DOHH2 (cell line): ENCODE results near the gene TNS4.

Experiments used
- H3F3A ChIP-seq: fragments of 200-600 bp; sonication (generic), shearing (Covaris generic); 2 replicates; pipeline ENCODE4 v1.6.0; 2016; ENCODE audit warnings: antibody characterized with exemption, mild to moderate bottlenecking; ENCODE audit not compliant: control insufficient read depth, insufficient read depth
- H3K27ac ChIP-seq: fragments of 200-600 bp; sonication (generic); 2 replicates; pipeline ENCODE4 v1.5.1; 2014; ENCODE audit warnings: low read depth, mild to moderate bottlenecking, low read length, moderate library complexity
- H3K27me3 ChIP-seq: fragments of 200-600 bp; sonication (generic); 2 replicates; pipeline ENCODE4 v1.6.1; 2014; ENCODE audit warnings: mild to moderate bottlenecking, low read length, mixed read lengths; ENCODE audit not compliant: control insufficient read depth
- H3K36me3 ChIP-seq: fragments of 200-600 bp; sonication (generic); 2 replicates; pipeline ENCODE4 v1.6.1; 2014; ENCODE audit warnings: mild to moderate bottlenecking, low read length, moderate library complexity, mixed read lengths; ENCODE audit not compliant: control insufficient read depth
- H3K4me1 ChIP-seq: fragments of 200-600 bp; sonication (generic); 2 replicates; pipeline ENCODE4 v1.6.1; 2014; ENCODE audit warnings: mild to moderate bottlenecking, low read length, mixed read lengths; ENCODE audit not compliant: control insufficient read depth
- H3K4me2 ChIP-seq: fragments of 200-600 bp; sonication (generic); 2 replicates; pipeline ENCODE4 v1.6.0; 2014; ENCODE audit warnings: mild to moderate bottlenecking, low read length, moderate library complexity
- H3K4me3 ChIP-seq: fragments of 200-600 bp; sonication (generic); 2 replicates; pipeline ENCODE4 v1.5.1; 2014; ENCODE audit warnings: mild to moderate bottlenecking, low read length, mixed read lengths
- H3K79me2 ChIP-seq: fragments of 200-600 bp; sonication (generic); 2 replicates; pipeline ENCODE4 v1.6.1; 2014; ENCODE audit warnings: mild to moderate bottlenecking, low read length, mixed read lengths; ENCODE audit not compliant: control insufficient read depth
- H3K9me2 ChIP-seq: fragments of 200-600 bp; sonication (generic); replicated peaks from 2 replicates; pipeline ENCODE4 v1.6.1; 2014; ENCODE audit warnings: mild to moderate bottlenecking, low read length, mixed read lengths; ENCODE audit not compliant: control insufficient read depth
- H3K9me3 ChIP-seq: fragments of 200-600 bp; sonication (generic); 2 replicates; pipeline ENCODE4 v1.6.1; 2014; ENCODE audit warnings: antibody characterized with exemption, low read length, mixed read lengths; ENCODE audit not compliant: control insufficient read depth, insufficient read depth
- H4K20me1 ChIP-seq: fragments of 200-600 bp; sonication (generic); 2 replicates; pipeline ENCODE4 v1.6.0; 2014; ENCODE audit warnings: low read depth, mild to moderate bottlenecking, antibody characterized with exemption, low read length, moderate library complexity; ENCODE audit not compliant: control insufficient read depth, insufficient read depth
- EZH2phosphoT487 ChIP-seq: fragments of 200-600 bp; sonication (generic); IDR thresholded peaks from 2 replicates; pipeline ENCODE4 v1.6.1; 2017; ENCODE audit warnings: borderline replicate concordance, mild to moderate bottlenecking, antibody characterized with exemption, low read length, moderate library complexity, mixed read lengths
- TF ChIP-seq, protein P1 (sequence below): fragments of 200-600 bp; sonication (generic); IDR thresholded peaks from one replicate; pipeline ENCODE4 v1.5.1; 2014; ENCODE audit warnings: antibody characterized with exemption, mild to moderate bottlenecking, low read depth, low read length; ENCODE audit not compliant: poor library complexity, severe bottlenecking

Gene TNS4

GRCh38 chr17:40450175-40450574 is 51.2 kb downstream of the TNS4 start:
- TF ChIP-seq EZH2phosphoT487: no peak
- TF ChIP-seq, protein P1, sequence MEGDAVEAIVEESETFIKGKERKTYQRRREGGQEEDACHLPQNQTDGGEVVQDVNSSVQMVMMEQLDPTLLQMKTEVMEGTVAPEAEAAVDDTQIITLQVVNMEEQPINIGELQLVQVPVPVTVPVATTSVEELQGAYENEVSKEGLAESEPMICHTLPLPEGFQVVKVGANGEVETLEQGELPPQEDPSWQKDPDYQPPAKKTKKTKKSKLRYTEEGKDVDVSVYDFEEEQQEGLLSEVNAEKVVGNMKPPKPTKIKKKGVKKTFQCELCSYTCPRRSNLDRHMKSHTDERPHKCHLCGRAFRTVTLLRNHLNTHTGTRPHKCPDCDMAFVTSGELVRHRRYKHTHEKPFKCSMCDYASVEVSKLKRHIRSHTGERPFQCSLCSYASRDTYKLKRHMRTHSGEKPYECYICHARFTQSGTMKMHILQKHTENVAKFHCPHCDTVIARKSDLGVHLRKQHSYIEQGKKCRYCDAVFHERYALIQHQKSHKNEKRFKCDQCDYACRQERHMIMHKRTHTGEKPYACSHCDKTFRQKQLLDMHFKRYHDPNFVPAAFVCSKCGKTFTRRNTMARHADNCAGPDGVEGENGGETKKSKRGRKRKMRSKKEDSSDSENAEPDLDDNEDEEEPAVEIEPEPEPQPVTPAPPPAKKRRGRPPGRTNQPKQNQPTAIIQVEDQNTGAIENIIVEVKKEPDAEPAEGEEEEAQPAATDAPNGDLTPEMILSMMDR: peak; percentile 64
- Histone ChIP-seq H3F3A (no peaks in the 10 kb centered on the region), H3K4me2 (no peak overlapping the region)

DNA sequence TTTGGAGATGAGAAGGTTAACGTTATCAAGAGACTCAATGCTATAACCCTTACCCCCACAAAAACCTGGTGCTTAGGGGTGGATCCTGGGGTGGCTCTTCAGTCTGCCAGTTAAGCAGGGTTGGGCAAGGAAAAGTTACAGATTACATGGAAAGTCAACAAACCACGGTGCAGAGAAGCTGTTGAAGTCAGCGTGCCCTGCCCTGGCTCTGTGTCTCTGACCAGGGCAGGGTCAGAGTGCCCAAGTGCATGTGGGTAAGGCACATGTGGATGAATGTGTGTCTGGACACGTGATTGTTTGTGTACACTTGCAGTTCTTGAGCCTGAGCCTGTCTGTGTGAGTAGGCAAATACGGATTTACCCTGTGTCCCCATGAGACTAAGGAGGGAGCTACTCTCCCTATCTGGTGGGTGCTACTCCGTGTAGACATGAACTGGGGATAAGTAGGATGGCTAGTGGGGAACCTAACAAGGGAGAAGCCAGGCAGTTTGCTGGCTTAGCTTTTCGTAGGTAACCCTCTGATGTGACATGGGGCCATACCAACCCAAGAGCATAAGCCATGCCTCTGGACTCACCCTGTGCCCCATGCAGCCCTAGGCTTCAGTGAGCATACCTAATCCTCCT is 52.7 kb downstream of the TNS4 start:
- no peak overlapping the region for H3K27ac ChIP-seq
- peaks cover 7% of the 10 kb centered on the region for H3K4me1 ChIP-seq
- H4K20me1 ChIP-seq: no peaks in the 10 kb centered on the region
- no peaks in the 10 kb centered on the region for H3K9me3 ChIP-seq
- H3K4me2 ChIP-seq: no peak overlapping the region
- H3K9me2 ChIP-seq: no peaks in the 10 kb centered on the region
- no peak for TF ChIP-seq EZH2phosphoT487
- TF ChIP-seq, protein P1: no peak
- H3K27me3 ChIP-seq: peaks cover 57% of the 10 kb centered on the region
- no peaks in the 10 kb centered on the region for H3K79me2 ChIP-seq
- H3F3A ChIP-seq: no peaks in the 10 kb centered on the region
- H3K4me3 ChIP-seq: no peak overlapping the region
- no peaks in the 10 kb centered on the region for H3K36me3 ChIP-seq

More at GRCh38 chr17:40450175-40450574, 51.2 kb downstream of the TNS4 start:
- no peaks in the 10 kb centered on the region for H3K36me3 ChIP-seq
- no peaks in the 10 kb centered on the region for H3K9me3 ChIP-seq
- H3K27me3 ChIP-seq: peaks cover 42% of the 10 kb centered on the region
- no peaks in the 10 kb centered on the region for H3K9me2 ChIP-seq
- no peaks in the 10 kb centered on the region for H4K20me1 ChIP-seq
- H3K4me1 ChIP-seq: peaks cover 5% of the 10 kb centered on the region
- H3K4me3 ChIP-seq: no peak overlapping the region
- H3K27ac ChIP-seq: no peak overlapping the region
- H3K79me2 ChIP-seq: no peaks in the 10 kb centered on the region

DNA sequence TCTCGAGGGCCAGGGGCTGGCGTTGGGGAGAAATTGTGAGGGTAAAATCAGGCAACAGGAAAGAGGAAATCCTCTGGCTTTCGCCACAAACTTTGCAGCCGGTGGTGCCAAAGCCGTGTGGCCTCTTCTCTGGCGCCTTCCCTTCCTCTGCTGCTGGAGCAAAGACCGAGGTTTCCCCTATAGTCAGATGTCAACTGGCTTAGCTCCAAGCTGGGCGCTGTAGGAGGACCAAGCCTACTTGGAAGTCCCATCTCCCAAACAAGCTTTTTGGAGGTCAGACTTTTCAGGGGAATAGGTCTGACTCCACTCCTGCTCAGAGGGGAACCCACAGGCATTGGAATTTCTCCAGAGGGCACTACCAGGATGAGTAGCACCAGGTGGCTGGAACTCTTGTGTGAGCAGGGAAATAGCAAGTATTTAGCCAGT is 53.2 kb downstream of the TNS4 start:
- peaks cover 7% of the 10 kb centered on the region for H3K4me1 ChIP-seq
- H3K9me3 ChIP-seq: no peaks in the 10 kb centered on the region
- H3K4me2 ChIP-seq: no peak overlapping the region
- no peaks in the 10 kb centered on the region for H3K9me2 ChIP-seq
- TF ChIP-seq, protein P1: no peak
- TF ChIP-seq EZH2phosphoT487: no peak
- H4K20me1 ChIP-seq: no peaks in the 10 kb centered on the region
- H3K36me3 ChIP-seq: no peaks in the 10 kb centered on the region
- no peak overlapping the region for H3K27ac ChIP-seq
- H3K27me3 ChIP-seq: peaks cover 60% of the 10 kb centered on the region
- H3K4me3 ChIP-seq: no peak overlapping the region
- no peaks in the 10 kb centered on the region for H3F3A ChIP-seq
- H3K79me2 ChIP-seq: no peaks in the 10 kb centered on the region
